Endothelial cell of umbilical vein (primary cell): ENCODE measurements around the gene RIGI. TPM values are rescaled to one million over a fixed set of nuclear protein-coding genes. Genes with fewer than 3 reads are reported as not detected.

Experiments used
- BruUV-seq: library from RNA; stranded (reverse); fragments of 400-500 nt; replicated peaks from 2 replicates; lab custom pipeline; 2021; lab: Mats Ljungman, UMichigan
- CTCF ChIA-PET: fragments of 300-600, 350-600 bp; sonication (Branson Sonifier 250); formaldehyde crosslinking; loops from one replicate; lab custom pipeline; 2021; ENCODE audit warnings: antibody characterized with exemption, inconsistent platforms; lab: Charles Lee
- POLR2A ChIA-PET: fragments of 300-600, 350-600 bp; sonication (Branson Sonifier 250); formaldehyde crosslinking; loops from one replicate; lab custom pipeline; 2021; ENCODE audit warnings: antibody characterized with exemption, inconsistent platforms; lab: Charles Lee
- DNase-seq: peaks from one replicate; pipeline ENCODE4 v3.0.0-alpha.2; 2011; ENCODE audit warnings: low read depth, low spot score
- FAIRE-seq: peaks from 2 replicates; lab custom pipeline; 2011; peaks lifted over from hg19 to GRCh38; lab: Jason Lieb, UNC
- H2AFZ ChIP-seq: 2 replicates; pipeline ENCODE4 v1.6.0; 2012; ENCODE audit warnings: low read depth, low read length, control low read depth, inconsistent platforms
- H3K27ac ChIP-seq: 2 replicates; pipeline ENCODE4 v1.5.1; 2011; ENCODE audit warnings: low read depth, mild to moderate bottlenecking, control low read depth, low read length, moderate library complexity; ENCODE audit not compliant: insufficient read depth
- H3K27me3 ChIP-seq, 2 experiments: 2 replicates each; pipeline versions ENCODE4 v1.6.0 to v1.6.1; 2011; ENCODE audit warnings: low read length in 2 of 2, mixed read lengths in 1 of 2; ENCODE audit not compliant: control insufficient read depth in 2 of 2, insufficient read depth in 2 of 2
- H3K36me3 ChIP-seq, 2 experiments: 2 replicates in 1 of 2; 3 replicates in 1 of 2; pipeline ENCODE4 v1.5.1; 2011; ENCODE audit warnings: low read length in 2 of 2, mild to moderate bottlenecking in 1 of 2, moderate library complexity in 1 of 2; ENCODE audit not compliant: control insufficient read depth in 2 of 2, insufficient read depth in 2 of 2; ENCODE audit errors: extremely low read depth in 1 of 2
- H3K4me1 ChIP-seq: 3 replicates; pipeline ENCODE4 v1.5.1; 2011; ENCODE audit warnings: mild to moderate bottlenecking, low read length; ENCODE audit not compliant: control insufficient read depth, insufficient read depth; ENCODE audit errors: extremely low read depth
- H3K4me2 ChIP-seq: 2 replicates; pipeline ENCODE4 v1.6.1; 2011; ENCODE audit warnings: low read length, control low read depth, mixed read lengths; ENCODE audit not compliant: insufficient read depth
- H3K4me3 ChIP-seq, 3 experiments: fragments of 200-600 bp in 1 of 3; sonication (generic), shearing (Covaris generic) in 1 of 3; replicated peaks in 1 of 3; 2 replicates each; pipeline ENCODE4 v1.5.1; 2011 to 2016; ENCODE audit warnings: control low read depth in 3 of 3, low read length in 3 of 3, mild to moderate bottlenecking in 2 of 3, inconsistent platforms in 1 of 3, low read depth in 1 of 3, moderate library complexity in 1 of 3; ENCODE audit not compliant: insufficient read depth in 1 of 3
- H3K79me2 ChIP-seq: 2 replicates; pipeline ENCODE4 v1.6.0; 2012; ENCODE audit warnings: low read length, inconsistent platforms; ENCODE audit not compliant: control insufficient read depth, insufficient read depth
- H3K9ac ChIP-seq: replicated peaks from 2 replicates; pipeline ENCODE3; 2011; ENCODE audit warnings: low read length, control low read depth; ENCODE audit not compliant: insufficient read depth; ENCODE audit errors: extremely low read depth
- H3K9me1 ChIP-seq: replicated peaks from 3 replicates; pipeline ENCODE4 v1.6.0; 2011; ENCODE audit warnings: mild to moderate bottlenecking, low read length; ENCODE audit not compliant: control insufficient read depth, insufficient read depth; ENCODE audit errors: extremely low read depth
- H3K9me3 ChIP-seq: replicated peaks from 2 replicates; pipeline ENCODE4 v1.5.1; 2012; ENCODE audit warnings: low read length, inconsistent platforms; ENCODE audit not compliant: control insufficient read depth, insufficient read depth
- H4K20me1 ChIP-seq: replicated peaks from 2 replicates; pipeline ENCODE3; 2011; ENCODE audit warnings: mild to moderate bottlenecking, low read length; ENCODE audit not compliant: control insufficient read depth, insufficient read depth; ENCODE audit errors: extremely low read depth
- CTCF ChIP-seq, 2 donors: IDR thresholded peaks; 1 replicate in 1 of 2; 2 replicates in 1 of 2; pipeline ENCODE4 v1.5.1; 2011; ENCODE audit warnings: low read length in 2 of 2, mild to moderate bottlenecking in 2 of 2, moderate library complexity in 2 of 2, control low read depth in 1 of 2, inconsistent platforms in 1 of 2, low read depth in 1 of 2; ENCODE audit not compliant: insufficient read depth in 1 of 2; ENCODE audit errors: extremely low read depth in 1 of 2
- FOS ChIP-seq: IDR thresholded peaks from 2 replicates; pipeline ENCODE4 v1.6.1; 2011; ENCODE audit warnings: mild to moderate bottlenecking, low read length, moderate library complexity, borderline replicate concordance; ENCODE audit not compliant: insufficient read depth
- GATA2 ChIP-seq: IDR thresholded peaks from 2 replicates; pipeline ENCODE4 v1.7.0; 2011; ENCODE audit warnings: low read depth, mild to moderate bottlenecking, moderate library complexity, mixed read lengths, low read length; ENCODE audit not compliant: insufficient read length, insufficient read depth
- JUN ChIP-seq: IDR thresholded peaks from 2 replicates; pipeline ENCODE4 v1.6.1; 2011; ENCODE audit warnings: borderline replicate concordance, low read depth; ENCODE audit not compliant: insufficient read length, insufficient read depth
- MAX ChIP-seq: IDR thresholded peaks from 2 replicates; pipeline ENCODE4 v1.6.1; 2011; ENCODE audit not compliant: insufficient read depth, insufficient read length
- MYC ChIP-seq: IDR thresholded peaks from one replicate; pipeline ENCODE4 v1.6.1; 2011; ENCODE audit warnings: mild to moderate bottlenecking, low read depth, low read length
- POLR2A ChIP-seq: IDR thresholded peaks from 2 replicates; pipeline ENCODE4 v1.6.1; 2012; ENCODE audit warnings: low read depth, mild to moderate bottlenecking, control low read depth, low read length
- POLR2AphosphoS5 ChIP-seq: IDR thresholded peaks from 2 replicates; pipeline ENCODE4 v1.6.1; 2012; ENCODE audit warnings: low read depth, mild to moderate bottlenecking, control low read depth, low read length, moderate library complexity; ENCODE audit not compliant: insufficient read depth
- dilution Hi-C: fragments of 300-500 bp; cut with MboI; formaldehyde crosslinking; loops from one replicate; pipeline ENCODE4 v1.15.0; 2019; ENCODE audit warnings: low sequenced_read_pairs; ENCODE audit not compliant: extremely low pct_ligation_motif_present
- intact Hi-C: fragments of 100-400 bp; cut with micrococcal nuclease; formaldehyde crosslinking; loops from one replicate; pipeline ENCODE4 v1.10.0; 2022
- polyA plus RNA-seq, 4 experiments: library from polyadenylated mRNA; depleted of rRNA in 3 of 4; stranded (reverse) in 3 of 4; unstranded in 1 of 4; fragments of >200 nt; gene quantifications; 2 replicates each; pipeline versions ENCODE4 v1.2.1 to v1.2.3, GENCODE V29; 2011 to 2012; ENCODE audit warnings: missing spikeins in 1 of 4
- total RNA-seq: library from RNA; stranded (reverse); gene quantifications from 2 replicates; pipeline ENCODE4 v1.2.3, GENCODE V29; 2021

The RIGI gene
- total and polyA plus RNA-seq, 2 donors (not counting 3 experiments of a cell fraction or from before 2014, with no cell fraction given): 4.5 to 13.3 TPM

- H3K4me2 ChIP-seq: peak overlapping the region; percentile 59
- H4K20me1 ChIP-seq: no peaks in the 10 kb centered on the region
- ChIA-PET CTCF (interaction anchor here (1.7 kb wide), 1 partner anchor 24 kb away, joined by 11 read pairs; the partner anchor contains the start of gene RIGI), POLR2A (interaction anchor here (1.3 kb wide), 1 partner anchor 24 kb away, joined by 5 read pairs; the partner anchor contains the start of gene RIGI)
- no peaks in the 10 kb centered on the region for H3K9me1 ChIP-seq
- H2AFZ ChIP-seq: no peak overlapping the region
- peaks cover 0 to 4% of the 10 kb centered on the region in 2 experiments for H3K36me3 ChIP-seq
- no TSS peak for BruUV-seq
- peak; percentile 86 for TF ChIP-seq JUN
- TF ChIP-seq MYC: peak; percentile 36
- TF ChIP-seq FOS: peak; percentile 91
- peak; percentile 37 for TF ChIP-seq GATA2
- no peak for TF ChIP-seq CTCF (IDR thresholded peaks at IDR 0.05; ENCODE audit: extremely low read depth in 1 of 2, insufficient read depth in 1 of 2, low read depth in 1 of 2, low read length in 2 of 2)
- TF ChIP-seq POLR2AphosphoS5: peak; percentile 91
- no peak for TF ChIP-seq POLR2A
- TF ChIP-seq MAX: peak; percentile 6
- peak overlapping the region; percentile 90 for H3K27ac ChIP-seq
- H3K4me1 ChIP-seq: peaks cover 42% of the 10 kb centered on the region
- FAIRE-seq (peak; percentile 96), DNase-seq (peak; percentile 85)
- no peaks in the 10 kb centered on the region for H3K27me3 ChIP-seq
- peaks cover 5% of the 10 kb centered on the region for H3K79me2 ChIP-seq
- peak overlapping the region; percentile 40 for H3K9ac ChIP-seq
- no peak overlapping the region for H3K4me3 ChIP-seq
- intact Hi-C loops (loop anchor here (1.0 to 2.0 kb wide), 4 partner anchors 24 to 523 kb away; partner anchors contain the start of genes DNAJA1, RIGI, SMIM27 and TOPORS), dilution Hi-C loops (no loop called here)
- H3K9me3 ChIP-seq: no peaks in the 10 kb centered on the region
These were observed 23.5 kb downstream of the RIGI start for GRCh38 chr9:32502464-32502863.
